GM23338 (cell line): Measurements from ENCODE around the gene SLC9A9. TPM values are rescaled to one million over a fixed set of nuclear protein-coding genes. Genes with fewer than 3 reads are reported as not detected.

Source experiments
- ATAC-seq: fragments of 200-7000 bp; cut with Tn5 transposase; 3 replicates; pipeline ENCODE4 v1.9.1; 2020
- DNase-seq: peaks from one replicate; pipeline ENCODE4 v3.0.0-alpha.2; 2015; ENCODE audit warnings: low spot score
- H2AFZ ChIP-seq: fragments of 200-600 bp; sonication (generic); 2 replicates; pipeline ENCODE4 v1.8.0; 2016; ENCODE audit warnings: antibody characterized with exemption, mild to moderate bottlenecking, moderate library complexity
- H3F3A ChIP-seq: fragments of 200-600 bp; sonication (generic); replicated peaks from 2 replicates; pipeline ENCODE4 v1.8.0; 2017; ENCODE audit warnings: antibody characterized with exemption, mixed run types, low read depth
- H3K27ac ChIP-seq: fragments of 200-600 bp; sonication (generic); 2 replicates; pipeline ENCODE4 v1.6.1; 2016; ENCODE audit warnings: low read depth
- H3K27me3 ChIP-seq: fragments of 200-600 bp; sonication (generic); 2 replicates; pipeline ENCODE4 v1.8.0; 2016; ENCODE audit warnings: mild to moderate bottlenecking, mixed run types, moderate library complexity; ENCODE audit not compliant: insufficient read depth
- H3K36me3 ChIP-seq: fragments of 200-600 bp; sonication (generic); 2 replicates; pipeline ENCODE4 v1.8.0; 2016; ENCODE audit warnings: mild to moderate bottlenecking; ENCODE audit not compliant: insufficient read depth
- H3K4me1 ChIP-seq: fragments of 200-600 bp; sonication (generic); 2 replicates; pipeline ENCODE4 v1.8.0; 2016; ENCODE audit warnings: mild to moderate bottlenecking, moderate library complexity; ENCODE audit not compliant: insufficient read depth
- H3K4me2 ChIP-seq: fragments of 200-600 bp; sonication (generic); 2 replicates; pipeline ENCODE4 v1.7.1; 2017; ENCODE audit warnings: mixed run types
- H3K4me3 ChIP-seq: fragments of 200-600 bp; sonication (generic); 2 replicates; pipeline ENCODE4 v1.6.1; 2016; ENCODE audit warnings: mixed run types
- H3K79me2 ChIP-seq: fragments of 200-600 bp; sonication (generic); replicated peaks from 2 replicates; pipeline ENCODE4 v1.8.0; 2017; ENCODE audit warnings: mild to moderate bottlenecking; ENCODE audit not compliant: insufficient read depth
- H3K9me2 ChIP-seq: fragments of 200-600 bp; sonication (generic); 2 replicates; pipeline ENCODE4 v1.8.0; 2017; ENCODE audit not compliant: insufficient read depth
- H4K20me1 ChIP-seq: fragments of 200-600 bp; sonication (generic); replicated peaks from 2 replicates; pipeline ENCODE4 v1.8.0; 2017; ENCODE audit warnings: mild to moderate bottlenecking; ENCODE audit not compliant: insufficient read depth
- H3K27ac Mint-ChIP-seq: 2 replicates; pipeline ENCODE4 v1.8.0; 2020; ENCODE audit warnings: inconsistent platforms, mild to moderate bottlenecking, moderate library complexity, mixed read lengths
- H3K27me3 Mint-ChIP-seq: 3 replicates; pipeline ENCODE4 v1.8.0; 2022; ENCODE audit warnings: low read depth, mild to moderate bottlenecking, moderate library complexity, mixed read lengths, inconsistent platforms; ENCODE audit not compliant: insufficient read depth, poor library complexity
- H3K36me3 Mint-ChIP-seq: 3 replicates; pipeline ENCODE4 v1.8.0; 2021; ENCODE audit warnings: low read depth, mild to moderate bottlenecking, inconsistent platforms, moderate library complexity, mixed read lengths
- H3K4me1 Mint-ChIP-seq: 3 replicates; pipeline ENCODE4 v1.8.0; 2020; ENCODE audit warnings: mild to moderate bottlenecking, inconsistent platforms, mixed read lengths
- H3K4me3 Mint-ChIP-seq: 3 replicates; pipeline ENCODE4 v1.8.0; 2021; ENCODE audit warnings: moderate library complexity, mild to moderate bottlenecking, inconsistent platforms, mixed read lengths
- H3K9me3 Mint-ChIP-seq: 3 replicates; pipeline ENCODE4 v1.8.0; 2020; ENCODE audit warnings: moderate library complexity, mild to moderate bottlenecking, inconsistent platforms, mixed read lengths
- STAT1 ChIP-seq: IDR thresholded peaks from one replicate; pipeline ENCODE4 v1.6.1; 2016; ENCODE audit warnings: antibody characterized with exemption; ENCODE audit not compliant: unreplicated experiment
- ZNF331 ChIP-seq: fragments of 250-450 bp; sonication (Bioruptor Pico); IDR thresholded peaks from 2 replicates; pipeline ENCODE4 v1.5.0; 2020; ENCODE audit warnings: low read depth, mild to moderate bottlenecking, moderate library complexity
- polyA plus RNA-seq: library from polyadenylated mRNA; unstranded; fragments of >200 nt; fragmentation: Nextera tagmentation; extraction: Ambion mirVana; gene quantifications from 2 replicates; pipeline ENCODE4 v1.2.1, GENCODE V29; 2016
- total RNA-seq: library from RNA; depleted of rRNA; stranded (reverse); fragments of >200 nt; shearing (Covaris generic); gene quantifications from 2 replicates; pipeline ENCODE4 v1.2.3, GENCODE V29; 2014
- TF ChIP-seq, protein P1 (sequence below): IDR thresholded peaks from 2 replicates; pipeline ENCODE4 v1.6.1; 2016; ENCODE audit warnings: antibody characterized with exemption
- TF ChIP-seq, protein P2 (sequence below): fragments of 250-450 bp; sonication (Bioruptor Pico); IDR thresholded peaks from 2 replicates; pipeline ENCODE4 v1.5.0; 2020; ENCODE audit warnings: mild to moderate bottlenecking, moderate library complexity

The SLC9A9 gene
- total and polyA plus RNA-seq, 2 experiments from 2014 or later, result 1.3 to 1.6 TPM

DNA sequence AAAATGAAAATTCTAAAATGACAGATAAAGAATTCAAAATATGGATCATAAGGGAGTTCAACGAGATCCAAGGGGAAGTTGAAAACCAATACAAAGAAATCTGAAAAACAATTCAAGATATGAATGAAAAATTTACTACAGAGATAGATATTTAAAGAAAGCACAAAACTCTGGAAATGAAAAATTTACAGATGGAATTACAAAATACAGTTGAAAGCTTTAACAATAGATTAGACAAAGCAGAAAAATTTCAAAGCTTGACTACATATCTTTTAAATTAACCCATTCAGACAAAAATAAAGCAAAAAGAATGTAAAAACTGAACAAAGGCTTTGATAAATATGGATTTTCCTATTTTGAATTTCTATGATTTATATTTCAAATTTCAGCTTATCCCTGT lies 211.1 kb downstream of the SLC9A9 start (continued):
- TF ChIP-seq, protein P1, sequence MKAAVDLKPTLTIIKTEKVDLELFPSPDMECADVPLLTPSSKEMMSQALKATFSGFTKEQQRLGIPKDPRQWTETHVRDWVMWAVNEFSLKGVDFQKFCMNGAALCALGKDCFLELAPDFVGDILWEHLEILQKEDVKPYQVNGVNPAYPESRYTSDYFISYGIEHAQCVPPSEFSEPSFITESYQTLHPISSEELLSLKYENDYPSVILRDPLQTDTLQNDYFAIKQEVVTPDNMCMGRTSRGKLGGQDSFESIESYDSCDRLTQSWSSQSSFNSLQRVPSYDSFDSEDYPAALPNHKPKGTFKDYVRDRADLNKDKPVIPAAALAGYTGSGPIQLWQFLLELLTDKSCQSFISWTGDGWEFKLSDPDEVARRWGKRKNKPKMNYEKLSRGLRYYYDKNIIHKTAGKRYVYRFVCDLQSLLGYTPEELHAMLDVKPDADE, result no peak
- TF ChIP-seq ZNF331 (CRISPR knock-in tag), result no peak
- TF ChIP-seq, protein P2, sequence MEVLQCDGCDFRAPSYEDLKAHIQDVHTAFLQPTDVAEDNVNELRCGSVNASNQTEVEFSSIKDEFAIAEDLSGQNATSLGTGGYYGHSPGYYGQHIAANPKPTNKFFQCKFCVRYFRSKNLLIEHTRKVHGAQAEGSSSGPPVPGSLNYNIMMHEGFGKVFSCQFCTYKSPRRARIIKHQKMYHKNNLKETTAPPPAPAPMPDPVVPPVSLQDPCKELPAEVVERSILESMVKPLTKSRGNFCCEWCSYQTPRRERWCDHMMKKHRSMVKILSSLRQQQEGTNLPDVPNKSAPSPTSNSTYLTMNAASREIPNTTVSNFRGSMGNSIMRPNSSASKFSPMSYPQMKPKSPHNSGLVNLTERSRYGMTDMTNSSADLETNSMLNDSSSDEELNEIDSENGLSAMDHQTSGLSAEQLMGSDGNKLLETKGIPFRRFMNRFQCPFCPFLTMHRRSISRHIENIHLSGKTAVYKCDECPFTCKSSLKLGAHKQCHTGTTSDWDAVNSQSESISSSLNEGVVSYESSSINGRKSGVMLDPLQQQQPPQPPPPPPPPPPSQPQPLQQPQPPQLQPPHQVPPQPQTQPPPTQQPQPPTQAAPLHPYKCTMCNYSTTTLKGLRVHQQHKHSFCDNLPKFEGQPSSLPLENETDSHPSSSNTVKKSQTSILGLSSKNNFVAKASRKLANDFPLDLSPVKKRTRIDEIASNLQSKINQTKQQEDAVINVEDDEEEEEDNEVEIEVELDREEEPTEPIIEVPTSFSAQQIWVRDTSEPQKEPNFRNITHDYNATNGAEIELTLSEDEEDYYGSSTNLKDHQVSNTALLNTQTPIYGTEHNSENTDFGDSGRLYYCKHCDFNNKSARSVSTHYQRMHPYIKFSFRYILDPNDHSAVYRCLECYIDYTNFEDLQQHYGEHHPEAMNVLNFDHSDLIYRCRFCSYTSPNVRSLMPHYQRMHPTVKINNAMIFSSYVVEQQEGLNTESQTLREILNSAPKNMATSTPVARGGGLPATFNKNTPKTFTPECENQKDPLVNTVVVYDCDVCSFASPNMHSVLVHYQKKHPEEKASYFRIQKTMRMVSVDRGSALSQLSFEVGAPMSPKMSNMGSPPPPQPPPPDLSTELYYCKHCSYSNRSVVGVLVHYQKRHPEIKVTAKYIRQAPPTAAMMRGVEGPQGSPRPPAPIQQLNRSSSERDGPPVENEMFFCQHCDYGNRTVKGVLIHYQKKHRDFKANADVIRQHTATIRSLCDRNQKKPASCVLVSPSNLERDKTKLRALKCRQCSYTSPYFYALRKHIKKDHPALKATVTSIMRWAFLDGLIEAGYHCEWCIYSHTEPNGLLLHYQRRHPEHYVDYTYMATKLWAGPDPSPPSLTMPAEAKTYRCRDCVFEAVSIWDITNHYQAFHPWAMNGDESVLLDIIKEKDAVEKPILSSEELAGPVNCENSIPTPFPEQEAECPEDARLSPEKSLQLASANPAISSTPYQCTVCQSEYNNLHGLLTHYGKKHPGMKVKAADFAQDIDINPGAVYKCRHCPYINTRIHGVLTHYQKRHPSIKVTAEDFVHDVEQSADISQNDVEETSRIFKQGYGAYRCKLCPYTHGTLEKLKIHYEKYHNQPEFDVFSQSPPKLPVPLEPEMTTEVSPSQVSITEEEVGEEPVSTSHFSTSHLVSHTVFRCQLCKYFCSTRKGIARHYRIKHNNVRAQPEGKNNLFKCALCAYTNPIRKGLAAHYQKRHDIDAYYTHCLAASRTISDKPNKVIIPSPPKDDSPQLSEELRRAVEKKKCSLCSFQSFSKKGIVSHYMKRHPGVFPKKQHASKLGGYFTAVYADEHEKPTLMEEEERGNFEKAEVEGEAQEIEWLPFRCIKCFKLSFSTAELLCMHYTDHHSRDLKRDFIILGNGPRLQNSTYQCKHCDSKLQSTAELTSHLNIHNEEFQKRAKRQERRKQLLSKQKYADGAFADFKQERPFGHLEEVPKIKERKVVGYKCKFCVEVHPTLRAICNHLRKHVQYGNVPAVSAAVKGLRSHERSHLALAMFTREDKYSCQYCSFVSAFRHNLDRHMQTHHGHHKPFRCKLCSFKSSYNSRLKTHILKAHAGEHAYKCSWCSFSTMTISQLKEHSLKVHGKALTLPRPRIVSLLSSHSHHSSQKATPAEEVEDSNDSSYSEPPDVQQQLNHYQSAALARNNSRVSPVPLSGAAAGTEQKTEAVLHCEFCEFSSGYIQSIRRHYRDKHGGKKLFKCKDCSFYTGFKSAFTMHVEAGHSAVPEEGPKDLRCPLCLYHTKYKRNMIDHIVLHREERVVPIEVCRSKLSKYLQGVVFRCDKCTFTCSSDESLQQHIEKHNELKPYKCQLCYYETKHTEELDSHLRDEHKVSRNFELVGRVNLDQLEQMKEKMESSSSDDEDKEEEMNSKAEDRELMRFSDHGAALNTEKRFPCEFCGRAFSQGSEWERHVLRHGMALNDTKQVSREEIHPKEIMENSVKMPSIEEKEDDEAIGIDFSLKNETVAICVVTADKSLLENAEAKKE, result no peak

DNA sequence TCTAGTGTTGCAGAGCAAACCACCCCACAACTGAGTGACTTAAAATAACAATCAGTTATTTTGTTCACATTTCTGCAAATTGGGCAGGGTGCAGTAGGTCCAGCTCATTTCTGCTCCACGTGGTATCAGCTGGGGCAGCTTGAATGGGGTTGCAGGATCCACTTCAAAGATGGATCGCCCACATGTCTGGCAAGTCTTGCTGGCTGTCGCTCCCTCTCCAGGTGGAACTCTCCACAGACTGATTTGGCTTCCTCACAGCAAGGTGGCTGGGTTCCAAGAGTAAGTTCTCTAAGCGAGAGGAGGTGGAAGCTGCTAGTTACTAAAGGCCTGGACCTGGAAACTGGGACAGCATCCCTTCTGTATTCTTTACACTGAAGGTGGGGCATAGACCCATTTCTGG lies 213.3 kb downstream of the SLC9A9 start:
- no peak for DNase-seq

More for the DNA sequence above, 213.3 kb downstream of the SLC9A9 start:
- Mint-ChIP-seq H3K4me1 (no peaks in the 10 kb centered on the region), H3K27me3 (no peaks in the 10 kb centered on the region), H3K27ac (no peak overlapping the region), H3K36me3 (no peaks in the 10 kb centered on the region), H3K9me3 (peaks cover 3% of the 10 kb centered on the region; the same call in 1 of the 3 replicates), H3K4me3 (no peak overlapping the region)
- no peak; the same call in 2 of the 3 replicates for ATAC-seq
- H3F3A ChIP-seq, result no peaks in the 10 kb centered on the region
- H3K9me2 ChIP-seq, result no peaks in the 10 kb centered on the region
- no peaks in the 10 kb centered on the region for H3K79me2 ChIP-seq
- H3K4me2 ChIP-seq, result no peak overlapping the region
- H2AFZ ChIP-seq, result no peak overlapping the region
- no peak for TF ChIP-seq STAT1
- TF ChIP-seq, protein P2, result no peak
- no peak overlapping the region for H3K4me3 ChIP-seq
- no peaks in the 10 kb centered on the region for H4K20me1 ChIP-seq
- H3K27ac ChIP-seq, result no peak overlapping the region
- no peaks in the 10 kb centered on the region for H3K36me3 ChIP-seq
- no peaks in the 10 kb centered on the region for H3K4me1 ChIP-seq
- H3K27me3 ChIP-seq, result no peaks in the 10 kb centered on the region
